ENCODE data around the gene TIGD2. TPM values are rescaled to one million over a fixed set of nuclear protein-coding genes. Genes with fewer than 3 reads are reported as not detected.

TIGD2 gene
- polyA plus RNA-seq, 3 donors from 2014 or later = 2.0 to 7.4 (median 3.9) TPM

GRCh38 chr4:89160806-89161205 is 49.5 kb downstream of the TIGD2 start:
- H3K27me3 Mint-ChIP-seq (ENCODE audit: low read depth in 3 of 3) = peaks cover 0 to 8% (median 1%) of the 10 kb centered on the region in 3 donors
- no peak overlapping the region for H3K4me3 Mint-ChIP-seq
- no peaks in the 10 kb centered on the region for H3K4me1 Mint-ChIP-seq
- H3K27ac Mint-ChIP-seq = no peak overlapping the region
- no peaks in the 10 kb centered on the region for H3K9me3 Mint-ChIP-seq
- no peaks in the 10 kb centered on the region for H3K36me3 Mint-ChIP-seq
- DNase-seq = no peak

- H3K9me3 Mint-ChIP-seq = no peaks in the 10 kb centered on the region
- peaks cover 0 to 10% (median 1%) of the 10 kb centered on the region in 3 donors for H3K27me3 Mint-ChIP-seq (ENCODE audit: low read depth in 3 of 3)
- no peak overlapping the region for H3K27ac Mint-ChIP-seq
- DNase-seq = no peak
- H3K4me3 Mint-ChIP-seq = no peak overlapping the region
- no peaks in the 10 kb centered on the region for H3K4me1 Mint-ChIP-seq
- H3K36me3 Mint-ChIP-seq = no peaks in the 10 kb centered on the region
These were observed 50.5 kb downstream of the TIGD2 start for GRCh38 chr4:89161841-89162240.

- Mint-ChIP-seq H3K27ac (no peak overlapping the region), H3K9me3 (no peaks in the 10 kb centered on the region), H3K4me1 (no peaks in the 10 kb centered on the region), H3K36me3 (no peaks in the 10 kb centered on the region), H3K4me3 (no peak overlapping the region), H3K27me3 (ENCODE audit: low read depth in 3 of 3) (peaks cover 0 to 10% (median 0%) of the 10 kb centered on the region in 3 donors)
- DNase-seq = no peak
These were observed 51.2 kb downstream of the TIGD2 start for GRCh38 chr4:89162496-89162895.

- Mint-ChIP-seq H3K4me3 (no peak overlapping the region), H3K27ac (no peak overlapping the region), H3K27me3 (ENCODE audit: low read depth in 3 of 3) (peaks cover 0 to 8% (median 0%) of the 10 kb centered on the region in 3 donors), H3K4me1 (no peaks in the 10 kb centered on the region), H3K9me3 (no peaks in the 10 kb centered on the region), H3K36me3 (no peaks in the 10 kb centered on the region)
- DNase-seq = no peak
These were observed 51.7 kb downstream of the TIGD2 start for GRCh38 chr4:89162987-89163386.

GRCh38 chr4:89164400-89164799 is 53.1 kb downstream of the TIGD2 start:
- peaks cover 0 to 8% (median 0%) of the 10 kb centered on the region in 3 donors for H3K27me3 Mint-ChIP-seq (ENCODE audit: low read depth in 3 of 3)
- H3K4me1 Mint-ChIP-seq = no peaks in the 10 kb centered on the region
- no peaks in the 10 kb centered on the region for H3K36me3 Mint-ChIP-seq
- no peak for DNase-seq
- no peak overlapping the region for H3K4me3 Mint-ChIP-seq
- no peaks in the 10 kb centered on the region for H3K9me3 Mint-ChIP-seq
- no peak overlapping the region for H3K27ac Mint-ChIP-seq

Other genes starting within 250 kb of the TIGD2 start
- gene FAM13A, start 54.3 kb upstream of the TIGD2 start, polyA plus RNA-seq = 1 to 10 TPM; 1.5 to 3.4 (median 1.7) TPM
- 10 to 100 TPM in 1 of 3 donors, 1 to 10 TPM in 2; 5.5 to 15.9 (median 7.3) TPM for gene GPRIN3, start 196.3 kb downstream of the TIGD2 start, polyA plus RNA-seq

Data from immature natural killer cell (primary cell).